ENCODE results near the gene ENO4.

The ENO4 gene

DNA sequence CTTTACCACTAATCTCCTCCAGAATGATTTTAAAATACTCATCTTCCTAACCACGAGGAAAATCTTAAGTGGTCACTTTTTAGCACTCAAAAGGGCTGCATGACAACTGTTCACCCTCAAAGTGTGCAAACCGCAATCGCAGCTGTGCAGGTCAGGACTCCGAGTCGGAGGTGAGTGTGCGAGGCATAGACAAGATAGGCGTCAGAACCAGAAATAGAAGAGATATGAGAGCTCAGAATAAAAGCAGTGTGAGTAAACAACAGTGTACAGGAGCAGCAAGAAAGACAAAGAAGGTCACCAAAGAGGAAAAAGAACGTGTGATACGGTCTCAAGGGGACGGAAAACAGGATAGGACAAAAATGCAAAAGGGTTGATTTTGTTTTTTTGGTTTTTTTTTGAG, 17.5 kb upstream of the ENO4 start:
- H3K9me3 ChIP-seq (ENCODE audit: control insufficient read depth, insufficient read depth, low read length): no peaks in the 10 kb centered on the region
- no peaks in the 10 kb centered on the region for H3K36me3 ChIP-seq (ENCODE audit: control insufficient read depth, insufficient read depth, low read length)
- H3K27me3 ChIP-seq (ENCODE audit: control insufficient read depth, insufficient read depth, low read length): no peaks in the 10 kb centered on the region
- H3K4me3 ChIP-seq (ENCODE audit: low read depth, low read length): no peak overlapping the region
- no peak overlapping the region for H3K27ac ChIP-seq (ENCODE audit: low read depth, low read length)
- no peak overlapping the region for H3K9ac ChIP-seq (ENCODE audit: low read depth, low read length)
- peaks cover 47% of the 10 kb centered on the region for H3K4me1 ChIP-seq (ENCODE audit: control insufficient read depth, insufficient read depth, low read length)

GRCh38 chr10:116833986-116834985, 15.0 kb upstream of the ENO4 start:
- Histone ChIP-seq H3K27me3 (ENCODE audit: control insufficient read depth, insufficient read depth, low read length) (no peaks in the 10 kb centered on the region), H3K9me3 (ENCODE audit: control insufficient read depth, insufficient read depth, low read length) (no peaks in the 10 kb centered on the region), H3K9ac (ENCODE audit: low read depth, low read length) (no peak overlapping the region), H3K4me3 (ENCODE audit: low read depth, low read length) (no peak overlapping the region), H3K27ac (ENCODE audit: low read depth, low read length) (peak overlapping the region; percentile 15), H3K4me1 (ENCODE audit: control insufficient read depth, insufficient read depth, low read length) (peaks cover 58% of the 10 kb centered on the region), H3K36me3 (ENCODE audit: control insufficient read depth, insufficient read depth, low read length) (no peaks in the 10 kb centered on the region)

DNA sequence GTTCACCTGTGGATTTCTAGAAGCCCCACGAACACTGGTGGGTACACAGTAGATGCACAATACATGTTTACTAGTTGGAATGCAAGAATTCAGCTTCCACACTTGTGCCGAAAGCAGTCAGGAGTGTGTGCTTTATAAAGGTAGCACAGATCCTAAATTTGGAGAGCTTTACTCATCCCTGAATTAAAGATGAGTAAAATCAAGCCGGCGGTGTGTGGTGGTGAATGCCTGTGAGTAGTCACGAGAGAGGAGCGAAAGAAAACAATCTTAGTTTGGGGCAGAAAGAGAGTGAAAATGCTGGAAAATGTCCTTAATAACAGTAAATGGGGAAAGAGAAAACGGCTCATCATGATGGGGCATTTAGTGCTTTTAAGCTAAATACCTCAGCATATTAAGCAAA, 13.6 kb upstream of the ENO4 start:
- Histone ChIP-seq H3K36me3 (ENCODE audit: control insufficient read depth, insufficient read depth, low read length) (no peaks in the 10 kb centered on the region), H3K4me1 (ENCODE audit: control insufficient read depth, insufficient read depth, low read length) (peaks cover 72% of the 10 kb centered on the region), H3K27me3 (ENCODE audit: control insufficient read depth, insufficient read depth, low read length) (no peaks in the 10 kb centered on the region), H3K4me3 (ENCODE audit: low read depth, low read length) (0 out of 2 replicates have a peak overlapping the region, but pooled peaks have one; percentile 17), H3K9me3 (ENCODE audit: control insufficient read depth, insufficient read depth, low read length) (no peaks in the 10 kb centered on the region), H3K9ac (ENCODE audit: low read depth, low read length) (no peak overlapping the region), H3K27ac (ENCODE audit: low read depth, low read length) (peak overlapping the region; percentile 83)

GRCh38 chr10:116836083-116836482, 13.2 kb upstream of the ENO4 start:
- Histone ChIP-seq H3K9me3 (ENCODE audit: control insufficient read depth, insufficient read depth, low read length) (no peaks in the 10 kb centered on the region), H3K4me3 (ENCODE audit: low read depth, low read length) (0 out of 2 replicates have a peak overlapping the region, but pooled peaks have one; percentile 17), H3K4me1 (ENCODE audit: control insufficient read depth, insufficient read depth, low read length) (peaks cover 76% of the 10 kb centered on the region), H3K9ac (ENCODE audit: low read depth, low read length) (peak overlapping the region; percentile 32), H3K27ac (ENCODE audit: low read depth, low read length) (peak overlapping the region; percentile 83), H3K27me3 (ENCODE audit: control insufficient read depth, insufficient read depth, low read length) (no peaks in the 10 kb centered on the region), H3K36me3 (ENCODE audit: control insufficient read depth, insufficient read depth, low read length) (no peaks in the 10 kb centered on the region)

GRCh38 chr10:116836902-116837523, 12.3 kb upstream of the ENO4 start:
- Histone ChIP-seq H3K27me3 (ENCODE audit: control insufficient read depth, insufficient read depth, low read length) (no peaks in the 10 kb centered on the region), H3K4me1 (ENCODE audit: control insufficient read depth, insufficient read depth, low read length) (peaks cover 78% of the 10 kb centered on the region), H3K9me3 (ENCODE audit: control insufficient read depth, insufficient read depth, low read length) (no peaks in the 10 kb centered on the region), H3K4me3 (ENCODE audit: low read depth, low read length) (no peak overlapping the region), H3K36me3 (ENCODE audit: control insufficient read depth, insufficient read depth, low read length) (no peaks in the 10 kb centered on the region), H3K27ac (ENCODE audit: low read depth, low read length) (peak overlapping the region; percentile 83), H3K9ac (ENCODE audit: low read depth, low read length) (no peak overlapping the region)

DNA sequence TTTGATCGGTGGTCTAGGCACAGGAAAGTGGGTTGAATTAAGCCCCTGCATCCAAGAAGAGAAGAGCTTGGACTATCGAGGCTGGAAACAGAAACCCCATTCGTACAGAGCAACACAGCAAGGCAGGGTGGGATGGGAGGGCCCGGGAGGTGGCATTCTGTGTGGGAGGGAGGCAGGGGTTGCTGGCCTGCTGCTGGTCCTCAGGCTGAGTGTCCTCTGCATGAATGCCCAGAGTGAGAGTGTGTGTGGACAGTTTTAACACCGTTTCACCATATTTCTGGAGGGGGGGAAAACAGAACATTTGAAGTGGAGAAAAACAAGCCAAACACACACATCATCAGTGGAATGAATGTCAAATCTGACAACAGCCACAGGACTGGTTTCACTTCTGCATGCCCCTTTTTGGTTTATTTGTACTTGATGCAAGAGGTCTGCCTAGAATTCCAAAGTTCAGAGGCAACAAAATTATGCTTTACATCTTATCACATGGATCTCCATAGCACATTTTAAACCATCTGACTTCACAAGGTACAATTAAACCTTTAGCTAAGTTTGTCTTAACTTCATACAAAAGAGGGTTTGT, 11.1 kb upstream of the ENO4 start:
- Histone ChIP-seq H3K9ac (ENCODE audit: low read depth, low read length) (no peak overlapping the region), H3K27ac (ENCODE audit: low read depth, low read length) (no peak overlapping the region), H3K4me3 (ENCODE audit: low read depth, low read length) (no peak overlapping the region), H3K9me3 (ENCODE audit: control insufficient read depth, insufficient read depth, low read length) (no peaks in the 10 kb centered on the region), H3K4me1 (ENCODE audit: control insufficient read depth, insufficient read depth, low read length) (peaks cover 76% of the 10 kb centered on the region), H3K36me3 (ENCODE audit: control insufficient read depth, insufficient read depth, low read length) (no peaks in the 10 kb centered on the region), H3K27me3 (ENCODE audit: control insufficient read depth, insufficient read depth, low read length) (no peaks in the 10 kb centered on the region)

GRCh38 chr10:116840389-116841075, 8.8 kb upstream of the ENO4 start:
- peaks cover 64% of the 10 kb centered on the region for H3K4me1 ChIP-seq (ENCODE audit: control insufficient read depth, insufficient read depth, low read length)
- no peaks in the 10 kb centered on the region for H3K36me3 ChIP-seq (ENCODE audit: control insufficient read depth, insufficient read depth, low read length)
- H3K9ac ChIP-seq (ENCODE audit: low read depth, low read length): no peak overlapping the region
- peak overlapping the region; percentile 3 for H3K27ac ChIP-seq (ENCODE audit: low read depth, low read length)
- no peak overlapping the region for H3K4me3 ChIP-seq (ENCODE audit: low read depth, low read length)
- H3K27me3 ChIP-seq (ENCODE audit: control insufficient read depth, insufficient read depth, low read length): no peaks in the 10 kb centered on the region
- H3K9me3 ChIP-seq (ENCODE audit: control insufficient read depth, insufficient read depth, low read length): no peaks in the 10 kb centered on the region

DNA sequence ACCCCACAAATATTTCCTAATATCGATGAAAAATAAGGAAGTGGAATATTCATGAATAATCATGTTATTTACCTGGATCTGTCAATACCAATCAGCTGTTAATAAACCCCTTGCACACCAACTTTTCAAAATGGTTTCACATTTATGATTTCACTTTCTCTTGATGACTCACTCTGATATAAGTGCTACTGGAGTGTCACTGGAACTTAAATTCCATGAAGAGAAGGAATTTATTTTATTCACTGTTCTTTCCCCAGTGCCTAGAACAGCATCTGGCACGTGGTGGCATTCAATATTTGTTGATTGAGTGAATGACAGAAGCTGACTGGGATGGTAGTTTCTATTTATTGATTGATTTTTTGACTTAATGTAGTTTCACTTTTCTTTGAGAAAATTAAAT, 3.5 kb upstream of the ENO4 start:
- no peak overlapping the region for H3K4me3 ChIP-seq (ENCODE audit: low read depth, low read length)
- peaks cover 39% of the 10 kb centered on the region for H3K4me1 ChIP-seq (ENCODE audit: control insufficient read depth, insufficient read depth, low read length)
- H3K9ac ChIP-seq (ENCODE audit: low read depth, low read length): no peak overlapping the region
- no peaks in the 10 kb centered on the region for H3K36me3 ChIP-seq (ENCODE audit: control insufficient read depth, insufficient read depth, low read length)
- no peak overlapping the region for H3K27ac ChIP-seq (ENCODE audit: low read depth, low read length)
- H3K27me3 ChIP-seq (ENCODE audit: control insufficient read depth, insufficient read depth, low read length): 0 out of 2 replicates have a peak, but pooled peaks cover 6% of the 10 kb centered on the region
- no peaks in the 10 kb centered on the region for H3K9me3 ChIP-seq (ENCODE audit: control insufficient read depth, insufficient read depth, low read length)

- Histone ChIP-seq H3K36me3 (ENCODE audit: control insufficient read depth, insufficient read depth, low read length) (no peaks in the 10 kb centered on the region), H3K27me3 (ENCODE audit: control insufficient read depth, insufficient read depth, low read length) (peaks cover 12% of the 10 kb centered on the region; the same call in 1 of the 2 replicates), H3K27ac (ENCODE audit: low read depth, low read length) (no peak overlapping the region), H3K4me1 (ENCODE audit: control insufficient read depth, insufficient read depth, low read length) (peaks cover 32% of the 10 kb centered on the region), H3K9ac (ENCODE audit: low read depth, low read length) (peak overlapping the region; percentile 70), H3K9me3 (ENCODE audit: control insufficient read depth, insufficient read depth, low read length) (no peaks in the 10 kb centered on the region), H3K4me3 (ENCODE audit: low read depth, low read length) (peak overlapping the region; percentile 88)
Measured at GRCh38 chr10:116848032-116848943, 1.0 kb upstream of the ENO4 start.

GRCh38 chr10:116848944-116849247, 403 bp upstream of the ENO4 start:
- Histone ChIP-seq H3K9ac (ENCODE audit: low read depth, low read length) (peak overlapping the region; percentile 70), H3K4me3 (ENCODE audit: low read depth, low read length) (peak overlapping the region; percentile 88), H3K4me1 (ENCODE audit: control insufficient read depth, insufficient read depth, low read length) (peaks cover 32% of the 10 kb centered on the region), H3K36me3 (ENCODE audit: control insufficient read depth, insufficient read depth, low read length) (no peaks in the 10 kb centered on the region), H3K27me3 (ENCODE audit: control insufficient read depth, insufficient read depth, low read length) (peaks cover 12% of the 10 kb centered on the region; the same call in 1 of the 2 replicates), H3K27ac (ENCODE audit: low read depth, low read length) (peak overlapping the region; percentile 73), H3K9me3 (ENCODE audit: control insufficient read depth, insufficient read depth, low read length) (no peaks in the 10 kb centered on the region)

Data from HUES48 (cell line).